ENCODE data around the gene PLEKHA6. TPM values are rescaled to one million over a fixed set of nuclear protein-coding genes. Genes with fewer than 3 reads are reported as not detected.

The PLEKHA6 gene
- total RNA-seq, 6 donors from 2014 or later, result 3.3 to 6.9 (median 4.9) TPM

- no peak for ATAC-seq (ENCODE audit: low FRiP score in 2 of 2)
- 75 to 77% methylated on average over 9 of the region's 9 CpGs for WGBS, 2 donors
- no peak overlapping the region for H3K27ac ChIP-seq
- H3K4me3 ChIP-seq, result no peak overlapping the region
- H3K4me1 ChIP-seq, result peaks cover 0 to 7% (median 4%) of the 10 kb centered on the region in 4 donors
- TF ChIP-seq EP300 (IDR thresholded peaks at IDR 0.05) (no peak), POLR2A (IDR thresholded peaks at IDR 0.05) (no peak), POLR2AphosphoS5 (IDR thresholded peaks at IDR 0.05) (no peak), CTCF (IDR thresholded peaks at IDR 0.05) (no peak)
- no peaks in the 10 kb centered on the region for H3K9me3 ChIP-seq
- peaks cover 0 to 2% (median 0%) of the 10 kb centered on the region in 4 donors for H3K36me3 ChIP-seq
- no peak for DNase-seq
- no peaks in the 10 kb centered on the region for H3K27me3 ChIP-seq
Observed at GRCh38 chr1:204267191-204267601, 92.5 kb downstream of the PLEKHA6 start.

- TF ChIP-seq POLR2AphosphoS5 (IDR thresholded peaks at IDR 0.05) (no peak), CTCF (IDR thresholded peaks at IDR 0.05) (no peak), EP300 (IDR thresholded peaks at IDR 0.05) (no peak), POLR2A (IDR thresholded peaks at IDR 0.05) (no peak)
- H3K4me3 ChIP-seq, result no peak overlapping the region
- 71 to 74% methylated on average over 5 of the region's 5 CpGs for WGBS, 2 donors
- DNase-seq (peak in 1 of 2 donors; percentile 31), ATAC-seq (ENCODE audit: low FRiP score in 2 of 2) (peak in 1 of 2 donors; percentile 28)
- no peak overlapping the region for H3K27ac ChIP-seq
- peaks cover 0 to 2% (median 0%) of the 10 kb centered on the region in 4 donors for H3K36me3 ChIP-seq
- no peaks in the 10 kb centered on the region for H3K27me3 ChIP-seq
- H3K4me1 ChIP-seq, result peaks cover 0 to 7% (median 4%) of the 10 kb centered on the region in 4 donors
- no peaks in the 10 kb centered on the region for H3K9me3 ChIP-seq
Observed at GRCh38 chr1:204266504-204267034, 93.2 kb downstream of the PLEKHA6 start.

- Histone ChIP-seq H3K27me3 (no peaks in the 10 kb centered on the region), H3K4me1 (peaks cover 0 to 7% (median 4%) of the 10 kb centered on the region in 4 donors), H3K4me3 (no peak overlapping the region), H3K27ac (no peak overlapping the region), H3K36me3 (no peaks in the 10 kb centered on the region), H3K9me3 (no peaks in the 10 kb centered on the region)
- 45 to 57% methylated on average over 1 to 2 of the region's 2 CpGs for WGBS, 2 donors
- ATAC-seq (ENCODE audit: low FRiP score in 2 of 2) (peak in 1 of 2 donors; percentile 16), DNase-seq (no peak)
- no peak for TF ChIP-seq POLR2A (IDR thresholded peaks at IDR 0.05)
- TF ChIP-seq CTCF (IDR thresholded peaks at IDR 0.05), result no peak
- TF ChIP-seq POLR2AphosphoS5 (IDR thresholded peaks at IDR 0.05), result no peak
- no peak for TF ChIP-seq EP300 (IDR thresholded peaks at IDR 0.05)
Observed at GRCh38 chr1:204265665-204266064, 94.1 kb downstream of the PLEKHA6 start.

- WGBS, 2 donors, result 78 to 85% methylated on average over 8 of the region's 8 CpGs
- Histone ChIP-seq H3K36me3 (no peaks in the 10 kb centered on the region), H3K27me3 (no peaks in the 10 kb centered on the region), H3K27ac (no peak overlapping the region), H3K4me3 (no peak overlapping the region), H3K9me3 (no peaks in the 10 kb centered on the region), H3K4me1 (peaks cover 0 to 7% (median 4%) of the 10 kb centered on the region in 4 donors)
- DNase-seq (no peak), ATAC-seq (ENCODE audit: low FRiP score in 2 of 2) (no peak)
- no peak for TF ChIP-seq EP300 (IDR thresholded peaks at IDR 0.05)
- TF ChIP-seq POLR2AphosphoS5 (IDR thresholded peaks at IDR 0.05), result no peak
- TF ChIP-seq POLR2A (IDR thresholded peaks at IDR 0.05), result no peak
- TF ChIP-seq CTCF (IDR thresholded peaks at IDR 0.05), result no peak
Observed at GRCh38 chr1:204264805-204265204, 94.9 kb downstream of the PLEKHA6 start.
